VCaP (cell line): ENCODE results near the gene PTPN2.

Experiments used
- H3K27ac ChIP-seq: fragments of 450-650 bp; 2 replicates; pipeline ENCODE4 v1.5.1; 2017
- TF ChIP-seq, protein P1 (sequence below): fragments of 450-650 bp; conservative IDR thresholded peaks from 2 replicates; pipeline ENCODE4 v1.5.1; 2017; ENCODE audit warnings: mild to moderate bottlenecking, moderate library complexity

Gene PTPN2

DNA sequence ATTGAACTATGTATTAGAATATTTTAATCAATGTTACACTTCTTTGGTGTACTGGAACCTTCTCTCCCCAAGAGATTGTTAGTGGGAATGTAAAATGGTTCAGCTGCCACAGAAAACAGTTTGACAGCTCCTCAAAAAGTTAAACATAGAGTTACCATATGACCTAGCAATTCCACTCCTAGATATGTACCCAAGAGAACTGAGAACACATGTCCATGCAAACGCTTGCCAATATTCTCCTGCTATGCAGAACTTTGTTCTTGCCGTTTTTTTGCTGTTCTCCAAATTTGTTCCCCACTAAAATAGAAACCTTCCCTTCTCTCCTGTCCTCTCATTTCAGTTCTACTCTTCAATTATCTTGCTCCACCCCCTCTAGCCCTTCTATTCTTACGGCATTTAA, 87.6 kb downstream of the PTPN2 start:
- TF ChIP-seq, protein P1, sequence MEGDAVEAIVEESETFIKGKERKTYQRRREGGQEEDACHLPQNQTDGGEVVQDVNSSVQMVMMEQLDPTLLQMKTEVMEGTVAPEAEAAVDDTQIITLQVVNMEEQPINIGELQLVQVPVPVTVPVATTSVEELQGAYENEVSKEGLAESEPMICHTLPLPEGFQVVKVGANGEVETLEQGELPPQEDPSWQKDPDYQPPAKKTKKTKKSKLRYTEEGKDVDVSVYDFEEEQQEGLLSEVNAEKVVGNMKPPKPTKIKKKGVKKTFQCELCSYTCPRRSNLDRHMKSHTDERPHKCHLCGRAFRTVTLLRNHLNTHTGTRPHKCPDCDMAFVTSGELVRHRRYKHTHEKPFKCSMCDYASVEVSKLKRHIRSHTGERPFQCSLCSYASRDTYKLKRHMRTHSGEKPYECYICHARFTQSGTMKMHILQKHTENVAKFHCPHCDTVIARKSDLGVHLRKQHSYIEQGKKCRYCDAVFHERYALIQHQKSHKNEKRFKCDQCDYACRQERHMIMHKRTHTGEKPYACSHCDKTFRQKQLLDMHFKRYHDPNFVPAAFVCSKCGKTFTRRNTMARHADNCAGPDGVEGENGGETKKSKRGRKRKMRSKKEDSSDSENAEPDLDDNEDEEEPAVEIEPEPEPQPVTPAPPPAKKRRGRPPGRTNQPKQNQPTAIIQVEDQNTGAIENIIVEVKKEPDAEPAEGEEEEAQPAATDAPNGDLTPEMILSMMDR = no peak
- H3K27ac ChIP-seq = no peak overlapping the region

DNA sequence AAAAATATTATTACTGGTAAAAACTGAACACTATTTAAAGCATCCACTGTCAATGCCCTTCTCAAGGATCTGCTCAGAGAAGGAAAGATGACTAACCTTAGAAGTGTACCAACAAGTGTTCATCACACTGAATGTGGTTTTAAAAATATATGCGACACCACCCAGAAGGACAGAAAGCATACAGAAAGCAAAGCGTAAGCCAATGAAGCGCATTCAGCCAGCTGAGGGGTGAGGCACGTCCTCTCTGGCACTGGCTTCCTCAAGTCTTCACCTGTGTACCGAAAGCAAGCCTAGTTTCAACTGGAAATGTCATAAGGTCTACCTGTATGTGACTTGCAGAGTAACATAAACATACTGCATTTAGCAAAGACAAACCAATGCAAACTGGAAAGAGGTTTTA, 92.4 kb downstream of the PTPN2 start:
- TF ChIP-seq, protein P1 = no peak

DNA sequence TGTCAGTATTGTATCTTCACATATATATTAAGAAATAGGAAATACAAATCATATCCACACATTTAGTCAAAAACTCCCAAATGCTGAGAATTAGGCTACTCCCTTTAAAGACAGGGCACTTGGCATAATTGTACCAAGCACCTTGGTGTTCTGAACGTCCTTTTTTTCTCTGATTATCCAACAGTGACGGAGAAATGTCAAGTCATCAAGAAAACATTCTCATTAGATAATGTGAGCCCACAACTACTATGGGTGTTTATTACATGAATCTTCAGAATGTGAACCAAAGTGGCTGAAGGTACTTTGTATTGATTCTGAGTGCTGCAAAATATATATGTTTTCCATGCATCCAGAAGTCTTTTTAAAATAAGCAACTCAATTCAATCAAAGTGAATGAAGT, 97.4 kb downstream of the PTPN2 start:
- TF ChIP-seq, protein P1 = no peak
- H3K27ac ChIP-seq = no peak overlapping the region

More for the DNA sequence above, 92.4 kb downstream of the PTPN2 start:
- H3K27ac ChIP-seq = no peak overlapping the region

DNA sequence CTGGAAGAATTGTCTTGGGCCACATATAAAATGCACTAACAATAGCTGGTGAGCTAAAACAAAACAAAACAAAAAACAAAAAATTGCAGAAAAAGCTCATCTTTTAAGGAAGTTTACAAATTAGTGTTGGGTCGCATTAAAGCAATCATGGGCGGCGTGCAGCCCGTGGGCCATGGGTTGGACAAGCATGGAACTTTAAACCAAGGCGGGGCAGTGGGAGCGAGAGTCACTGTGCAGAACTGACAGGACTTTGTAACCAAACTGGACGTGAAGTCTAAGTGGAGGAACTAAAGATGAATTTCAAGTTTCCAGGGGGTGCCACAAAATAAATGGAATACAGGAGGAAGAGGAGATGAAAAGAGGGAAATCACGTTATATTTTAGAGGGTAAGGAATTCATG, 100.5 kb downstream of the PTPN2 start:
- TF ChIP-seq, protein P1 = no peak
- H3K27ac ChIP-seq = no peak overlapping the region

DNA sequence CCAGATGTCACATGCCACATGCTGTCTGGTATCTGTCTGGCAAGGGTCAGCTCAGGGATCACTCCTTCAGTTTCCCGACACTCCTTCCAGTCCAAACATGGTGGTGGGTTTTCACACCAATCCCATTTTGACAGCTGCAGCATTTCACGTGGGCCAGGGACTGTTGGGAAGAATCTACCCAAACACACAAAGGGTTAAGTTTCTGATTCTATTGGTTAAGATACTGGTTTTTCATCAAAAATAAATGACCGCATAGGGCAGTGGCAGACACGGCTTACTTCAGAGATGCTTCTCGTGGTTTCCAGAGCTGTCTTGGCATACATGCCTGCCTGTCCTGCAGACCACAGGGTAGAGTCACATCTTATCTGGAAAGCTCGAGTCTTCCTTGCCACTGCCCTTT, 101.5 kb downstream of the PTPN2 start:
- H3K27ac ChIP-seq = no peak overlapping the region
- TF ChIP-seq, protein P1 = no peak

DNA sequence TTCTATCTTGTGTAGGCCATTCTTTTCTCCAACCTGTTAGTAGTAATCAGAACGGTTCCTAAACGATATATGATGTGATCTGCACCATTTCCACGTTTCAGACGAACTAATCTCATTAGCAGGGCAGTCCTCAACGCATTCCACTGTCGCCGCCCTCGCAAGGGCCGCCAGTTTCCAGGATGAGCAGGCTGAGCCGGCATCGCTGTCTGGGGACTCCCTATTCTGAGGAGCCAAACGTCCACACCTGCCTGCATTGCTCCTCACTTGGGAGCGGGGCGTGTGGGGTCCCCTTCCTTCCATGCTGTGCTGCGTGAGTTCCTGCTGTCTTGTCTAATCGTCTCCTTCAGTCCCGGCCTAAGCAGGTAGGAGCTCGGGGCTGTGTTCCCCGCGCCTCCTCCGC, 104.6 kb downstream of the PTPN2 start:
- TF ChIP-seq, protein P1 = no peak

DNA sequence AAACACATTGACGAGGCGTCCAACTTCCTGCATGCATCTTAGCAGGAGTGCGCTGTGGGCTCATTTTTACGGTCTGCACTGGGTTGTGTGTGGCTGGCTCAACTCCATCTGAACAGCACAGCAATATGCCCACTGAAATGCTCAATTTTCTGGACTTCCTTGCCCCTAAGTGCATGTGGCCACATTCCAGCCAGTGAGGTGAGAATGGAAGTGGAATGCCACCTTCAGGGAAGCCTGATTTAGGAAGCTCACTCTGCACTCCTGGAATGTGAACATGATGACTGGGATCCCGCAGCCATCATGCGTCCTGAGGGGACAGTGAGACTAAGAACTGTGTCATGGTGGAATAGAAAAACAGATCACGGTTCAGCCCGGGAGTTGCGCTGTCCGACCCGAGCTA, 105.0 kb downstream of the PTPN2 start:
- TF ChIP-seq, protein P1 = no peak

More for the DNA sequence above, 104.6 kb downstream of the PTPN2 start:
- no peak overlapping the region for H3K27ac ChIP-seq

More for the DNA sequence above, 105.0 kb downstream of the PTPN2 start:
- H3K27ac ChIP-seq = no peak overlapping the region
